CD14-positive monocyte (primary cell): ENCODE data around the gene SLC25A29. TPM values are rescaled to one million over a fixed set of nuclear protein-coding genes. Genes with fewer than 3 reads are reported as not detected.
A peak's percentile ranks its signal among the peaks of the same experiment; 100 is the strongest.

Source experiments
- DNase-seq, 3 donors: peaks; one replicate each; pipeline ENCODE4 v3.0.0-alpha.2; 2011 to 2022
- H2AFZ ChIP-seq: 2 replicates; pipeline ENCODE4 v1.6.0; 2012; ENCODE audit warnings: mild to moderate bottlenecking, low read depth, low read length, inconsistent platforms; ENCODE audit not compliant: insufficient read depth, poor library complexity, severe bottlenecking
- H3K27ac ChIP-seq, 2 donors: 1 replicate in 1 of 2; 2 replicates in 1 of 2; pipeline ENCODE4 v1.5.1; 2012 to 2013; ENCODE audit warnings: low read length in 2 of 2, control low read depth in 1 of 2, inconsistent platforms in 1 of 2, low read depth in 1 of 2, mild to moderate bottlenecking in 1 of 2
- H3K27me3 ChIP-seq, 2 donors: one replicate each; pipeline versions ENCODE4 v1.6.0 to v1.6.1; 2011 to 2013; ENCODE audit warnings: low read length in 2 of 2; ENCODE audit not compliant: control insufficient read depth in 2 of 2, insufficient read depth in 2 of 2
- H3K36me3 ChIP-seq, 2 donors: replicated peaks in 1 of 2; 1 replicate in 1 of 2; 2 replicates in 1 of 2; pipeline versions ENCODE4 v1.5.1 to v1.6.1; 2012 to 2013; ENCODE audit warnings: low read length in 2 of 2, control low read depth in 1 of 2, inconsistent platforms in 1 of 2, mild to moderate bottlenecking in 1 of 2; ENCODE audit not compliant: insufficient read depth in 2 of 2, control insufficient read depth in 1 of 2
- H3K4me1 ChIP-seq, 2 donors: 1 replicate in 1 of 2; 2 replicates in 1 of 2; pipeline versions ENCODE4 v1.5.1 to v1.6.1; 2012 to 2013; ENCODE audit warnings: low read length in 2 of 2, control low read depth in 1 of 2, inconsistent platforms in 1 of 2, mild to moderate bottlenecking in 1 of 2, moderate library complexity in 1 of 2; ENCODE audit not compliant: insufficient read depth in 2 of 2, control insufficient read depth in 1 of 2
- H3K4me2 ChIP-seq: replicated peaks from 2 replicates; pipeline ENCODE3; 2012; ENCODE audit warnings: low read length, moderate library complexity, mild to moderate bottlenecking; ENCODE audit not compliant: poor library complexity, severe bottlenecking; ENCODE audit errors: extremely low read depth
- H3K4me3 ChIP-seq, 3 experiments: fragments of 200-600 bp in 1 of 3; sonication (generic) in 1 of 3; replicated peaks in 1 of 3; 1 replicate in 2 of 3; 2 replicates in 1 of 3; pipeline ENCODE4 v1.5.1; 2011 to 2013; ENCODE audit warnings: low read length in 3 of 3, mild to moderate bottlenecking in 3 of 3, control low read depth in 2 of 3, low read depth in 2 of 3, inconsistent platforms in 1 of 3, moderate library complexity in 1 of 3
- H3K79me2 ChIP-seq: 2 replicates; pipeline ENCODE4 v1.6.0; 2012; ENCODE audit warnings: mild to moderate bottlenecking, control low read depth, inconsistent platforms, low read length, moderate library complexity; ENCODE audit not compliant: insufficient read depth
- H3K9ac ChIP-seq: 2 replicates; pipeline ENCODE4 v1.6.0; 2017; ENCODE audit warnings: low read length, mild to moderate bottlenecking; ENCODE audit not compliant: insufficient read depth, poor library complexity, severe bottlenecking
- H3K9me3 ChIP-seq, 2 donors: replicated peaks in 1 of 2; 1 replicate in 1 of 2; 2 replicates in 1 of 2; pipeline versions ENCODE4 v1.5.1 to v1.6.1; 2012 to 2013; ENCODE audit warnings: low read length in 2 of 2, control low read depth in 1 of 2; ENCODE audit not compliant: control insufficient read depth in 1 of 2, insufficient read depth in 1 of 2
- H4K20me1 ChIP-seq: 2 replicates; pipeline ENCODE4 v1.6.0; 2012; ENCODE audit warnings: mild to moderate bottlenecking, low read length, control low read depth, moderate library complexity; ENCODE audit not compliant: insufficient read depth
- H3K27ac Mint-ChIP-seq, 7 donors: one replicate each; pipeline ENCODE4 v1.8.0; 2020; ENCODE audit warnings: mild to moderate bottlenecking in 7 of 7, mixed read lengths in 7 of 7, moderate library complexity in 6 of 7, inconsistent platforms in 2 of 7
- H3K27me3 Mint-ChIP-seq, 3 donors: one replicate each; pipeline ENCODE4 v1.8.0; 2021 to 2022; ENCODE audit warnings: low read depth in 3 of 3, mild to moderate bottlenecking in 3 of 3, mixed read lengths in 3 of 3, moderate library complexity in 3 of 3, inconsistent platforms in 1 of 3
- H3K36me3 Mint-ChIP-seq, 2 donors: one replicate each; pipeline ENCODE4 v1.8.0; 2020; ENCODE audit warnings: mixed read lengths in 2 of 2, inconsistent platforms in 1 of 2, mild to moderate bottlenecking in 1 of 2
- H3K4me1 Mint-ChIP-seq: one replicate; pipeline ENCODE4 v1.8.0; 2020; ENCODE audit warnings: mild to moderate bottlenecking, mixed read lengths
- H3K4me3 Mint-ChIP-seq, 2 donors: one replicate each; pipeline ENCODE4 v1.8.0; 2020; ENCODE audit warnings: mild to moderate bottlenecking in 2 of 2, mixed read lengths in 2 of 2, moderate library complexity in 1 of 2
- H3K9me3 Mint-ChIP-seq, 7 donors: one replicate each; pipeline ENCODE4 v1.8.0; 2020 to 2022; ENCODE audit warnings: mixed read lengths in 7 of 7, mild to moderate bottlenecking in 6 of 7, moderate library complexity in 6 of 7, inconsistent platforms in 2 of 7
- WGBS: methylation state at CpG from one replicate; pipeline ENCODE4 v1.1.5; 2013; ENCODE audit warnings: missing lambda C conversion rate; ENCODE audit not compliant: insufficient coverage; 5-methylcytosine and 5-hydroxymethylcytosine counted together
- intact Hi-C, 2 donors: fragments of 100-400 bp; cut with micrococcal nuclease; formaldehyde crosslinking; loops; one replicate each; pipeline versions ENCODE4 v1.15.0 to v1.15.1; 2023
- polyA plus RNA-seq, 3 donors: library from polyadenylated mRNA; depleted of rRNA in 1 of 3; unstranded in 2 of 3; stranded (reverse) in 1 of 3; fragments of 300-500 nt in 2 of 3; fragments of >200 nt in 1 of 3; fragmentation: Illumina TruSeq in 2 of 3; gene quantifications; 1 replicate in 2 of 3; 2 replicates in 1 of 3; pipeline ENCODE4 v1.2.3, GENCODE V29; 2012 to 2021
- TF ChIP-seq, protein P1 (sequence below): fragments of 200-600 bp; IDR thresholded peaks from one replicate; pipeline ENCODE4 v1.8.0; 2022; ENCODE audit warnings: antibody characterized with exemption, mild to moderate bottlenecking

SLC25A29 gene
- polyA plus RNA-seq, 3 donors = 16.9 to 114 (median 33.3) TPM

- Histone ChIP-seq H3K36me3 (peaks cover 70 to 84% of the 10 kb centered on the region in 2 donors), H3K4me3 (no peak overlapping the region), H3K4me1 (peaks cover 14 to 18% of the 10 kb centered on the region in 2 donors), H3K9ac (no peak overlapping the region), H3K27ac (no peak overlapping the region), H4K20me1 (peaks cover 49% of the 10 kb centered on the region), H3K79me2 (no peaks in the 10 kb centered on the region), H3K9me3 (no peaks in the 10 kb centered on the region), H3K4me2 (no peak overlapping the region), H3K27me3 (no peaks in the 10 kb centered on the region), H2AFZ (no peak overlapping the region)
- DNase-seq = no peak
- 99% methylated on average over 12 of the region's 12 CpGs for WGBS
- H3K36me3 Mint-ChIP-seq = peaks cover 76 to 89% of the 10 kb centered on the region in 2 donors
- H3K4me1 Mint-ChIP-seq = peaks cover 18% of the 10 kb centered on the region
- H3K4me3 Mint-ChIP-seq = no peak overlapping the region
- peak overlapping the region in 2 of 7 donors; percentile 5 to 62 for H3K27ac Mint-ChIP-seq
- H3K9me3 Mint-ChIP-seq = peaks cover 0 to 4% (median 0%) of the 10 kb centered on the region in 7 donors
- TF ChIP-seq, protein P1, sequence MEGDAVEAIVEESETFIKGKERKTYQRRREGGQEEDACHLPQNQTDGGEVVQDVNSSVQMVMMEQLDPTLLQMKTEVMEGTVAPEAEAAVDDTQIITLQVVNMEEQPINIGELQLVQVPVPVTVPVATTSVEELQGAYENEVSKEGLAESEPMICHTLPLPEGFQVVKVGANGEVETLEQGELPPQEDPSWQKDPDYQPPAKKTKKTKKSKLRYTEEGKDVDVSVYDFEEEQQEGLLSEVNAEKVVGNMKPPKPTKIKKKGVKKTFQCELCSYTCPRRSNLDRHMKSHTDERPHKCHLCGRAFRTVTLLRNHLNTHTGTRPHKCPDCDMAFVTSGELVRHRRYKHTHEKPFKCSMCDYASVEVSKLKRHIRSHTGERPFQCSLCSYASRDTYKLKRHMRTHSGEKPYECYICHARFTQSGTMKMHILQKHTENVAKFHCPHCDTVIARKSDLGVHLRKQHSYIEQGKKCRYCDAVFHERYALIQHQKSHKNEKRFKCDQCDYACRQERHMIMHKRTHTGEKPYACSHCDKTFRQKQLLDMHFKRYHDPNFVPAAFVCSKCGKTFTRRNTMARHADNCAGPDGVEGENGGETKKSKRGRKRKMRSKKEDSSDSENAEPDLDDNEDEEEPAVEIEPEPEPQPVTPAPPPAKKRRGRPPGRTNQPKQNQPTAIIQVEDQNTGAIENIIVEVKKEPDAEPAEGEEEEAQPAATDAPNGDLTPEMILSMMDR = no peak
- no peaks in the 10 kb centered on the region for H3K27me3 Mint-ChIP-seq
- intact Hi-C loops = no loop called here
Observed at GRCh38 chr14:100348253-100348729, 42.0 kb upstream of the SLC25A29 start.

- Histone ChIP-seq H3K9me3 (no peaks in the 10 kb centered on the region), H3K36me3 (peaks cover 64 to 79% of the 10 kb centered on the region in 2 donors), H3K9ac (no peak overlapping the region), H3K27me3 (no peaks in the 10 kb centered on the region), H3K4me1 (peaks cover 31 to 34% of the 10 kb centered on the region in 2 donors), H3K27ac (no peak overlapping the region), H3K4me2 (no peak overlapping the region), H3K79me2 (no peaks in the 10 kb centered on the region), H2AFZ (no peak overlapping the region), H3K4me3 (no peak overlapping the region), H4K20me1 (peaks cover 40% of the 10 kb centered on the region)
- Mint-ChIP-seq H3K4me3 (no peak overlapping the region), H3K27ac (peak overlapping the region in 4 of 7 donors; percentile 16 to 61 (median 36)), H3K9me3 (peaks cover 0 to 4% (median 0%) of the 10 kb centered on the region in 7 donors), H3K4me1 (peaks cover 32% of the 10 kb centered on the region), H3K27me3 (no peaks in the 10 kb centered on the region), H3K36me3 (peaks cover 78 to 87% of the 10 kb centered on the region in 2 donors)
- no peak for DNase-seq
- 97% methylated on average over 11 of the region's 12 CpGs for WGBS
- intact Hi-C loops = no loop called here
- TF ChIP-seq, protein P1 = no peak
Observed at GRCh38 chr14:100346306-100347091, 40.3 kb upstream of the SLC25A29 start.
